HL-60/S4 treated with retinoic acid at 250 ng/mL for 4 days and 3 days (cell line): Measurements from ENCODE around the gene GALNT2.

ENCODE experiments used
- in situ Hi-C: fragments of 300-500 bp; cut with MboI; formaldehyde crosslinking; loops from 2 replicates; pipeline ENCODE4 v1.7.0; 2022; ENCODE audit warnings: low sequenced_read_pairs

GALNT2 gene

DNA sequence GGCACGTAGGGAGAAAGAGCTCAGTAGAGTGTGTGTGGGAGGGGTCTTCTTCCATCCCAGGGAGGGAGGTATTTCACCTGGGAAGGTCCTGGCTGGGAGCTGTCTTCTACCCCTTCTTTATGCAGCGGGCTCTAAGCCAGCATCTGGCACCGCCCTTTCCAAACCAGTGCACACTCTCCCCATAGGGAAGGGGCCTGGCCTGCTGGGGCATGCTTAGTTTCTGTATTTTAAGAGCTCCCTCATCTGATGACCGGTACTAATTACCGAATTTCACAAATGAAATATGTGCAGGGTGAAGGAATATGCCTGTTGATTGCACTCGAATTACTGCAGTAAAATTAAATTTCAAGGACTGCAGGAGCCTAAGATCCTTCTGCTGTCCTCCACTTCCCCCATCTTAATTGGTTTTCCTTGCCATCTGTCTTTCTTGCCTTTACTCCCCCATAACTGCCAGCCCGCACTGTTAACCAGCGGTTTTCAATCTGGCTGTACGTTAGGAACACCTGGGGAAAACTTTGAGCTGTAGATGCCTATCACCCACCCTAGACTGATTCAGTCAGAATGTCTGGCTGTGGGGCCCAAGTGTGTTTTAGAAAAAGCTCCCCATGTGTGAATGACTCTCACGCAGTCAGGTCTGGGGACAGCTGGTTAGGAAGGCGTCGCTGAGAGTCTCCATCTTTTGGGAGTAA lies 20.1 kb downstream of the GALNT2 start:
- in situ Hi-C loops: no loop called here

DNA sequence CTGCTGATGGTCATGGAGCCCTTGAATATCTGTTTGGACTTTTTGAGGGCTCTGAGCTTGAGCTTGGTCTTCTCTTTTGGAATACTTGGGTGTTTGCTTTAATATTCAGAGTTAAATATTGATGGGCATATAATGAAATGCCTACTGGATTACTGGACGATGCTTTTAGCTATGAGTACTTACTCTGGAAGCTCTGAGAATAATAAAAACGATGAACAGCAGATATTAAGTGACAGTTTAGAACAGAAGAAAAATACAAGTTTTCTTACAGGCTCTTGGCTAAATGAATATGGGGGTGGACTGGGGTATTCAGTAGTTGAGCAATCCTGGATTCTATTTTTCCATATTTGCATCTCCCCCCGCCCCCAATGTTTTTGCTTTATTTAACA lies 20.7 kb downstream of the GALNT2 start:
- in situ Hi-C loops: no loop called here

DNA sequence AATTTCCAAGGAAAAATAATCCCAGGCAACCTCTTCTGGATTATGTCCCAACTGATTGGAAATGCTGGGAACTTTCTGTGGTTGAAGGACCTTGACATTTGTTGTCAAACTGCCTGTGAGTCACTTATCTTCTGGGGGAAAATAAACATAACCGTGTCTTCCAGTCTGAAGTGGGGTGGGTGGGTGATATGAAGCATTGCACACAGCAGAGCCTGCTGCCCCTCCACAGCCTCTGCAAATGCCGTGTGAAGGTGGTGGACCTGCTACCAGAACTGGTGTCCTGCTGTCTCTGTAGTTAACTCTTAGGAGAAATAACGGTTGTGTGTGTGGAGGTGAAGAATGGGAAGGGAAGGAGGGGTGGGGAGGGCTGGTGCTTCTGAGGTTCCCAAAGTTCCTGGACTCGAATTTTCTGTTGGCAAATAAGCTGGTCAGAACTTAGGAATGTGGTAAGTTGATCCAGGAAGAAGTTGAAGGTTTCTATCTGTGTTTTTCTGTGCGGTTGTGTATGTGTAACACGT lies 23.2 kb downstream of the GALNT2 start:
- in situ Hi-C loops: no loop called here

DNA sequence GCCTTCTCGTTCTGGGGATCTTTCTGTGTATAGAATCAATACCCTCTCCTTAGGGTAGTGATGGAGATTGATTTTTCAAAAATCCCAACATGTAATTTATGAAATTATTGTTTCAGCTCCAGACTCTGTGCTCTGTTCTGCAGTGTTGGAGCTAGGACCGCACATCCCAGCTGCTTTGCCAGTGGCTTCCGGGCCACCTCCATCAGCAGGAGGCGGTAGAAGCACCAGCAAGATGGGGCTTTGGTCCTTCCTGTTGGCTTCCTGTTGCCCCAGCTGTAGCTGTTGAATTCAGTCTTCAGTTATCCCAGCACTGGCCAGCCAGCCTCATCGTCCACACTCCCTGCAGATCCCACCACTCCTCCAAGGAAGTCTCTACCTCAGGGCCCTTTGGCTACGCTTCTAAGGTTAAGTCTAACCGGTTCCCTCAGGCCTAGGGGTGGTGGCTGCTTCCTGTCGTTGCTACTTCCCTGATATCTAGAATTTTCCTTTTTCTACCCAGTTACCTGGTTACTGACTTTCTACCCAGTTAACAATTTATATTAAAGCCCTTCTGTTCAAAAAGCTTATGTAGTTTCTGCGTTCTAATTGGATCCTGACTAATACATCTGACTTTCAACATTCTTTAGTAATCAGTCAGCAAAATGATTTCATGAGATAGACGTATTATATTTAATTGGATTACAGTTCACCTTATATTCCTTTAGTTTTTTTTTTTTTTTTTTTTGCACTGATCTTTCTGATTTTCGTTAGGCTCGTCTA lies 24.6 kb downstream of the GALNT2 start:
- in situ Hi-C loops: no loop called here

DNA sequence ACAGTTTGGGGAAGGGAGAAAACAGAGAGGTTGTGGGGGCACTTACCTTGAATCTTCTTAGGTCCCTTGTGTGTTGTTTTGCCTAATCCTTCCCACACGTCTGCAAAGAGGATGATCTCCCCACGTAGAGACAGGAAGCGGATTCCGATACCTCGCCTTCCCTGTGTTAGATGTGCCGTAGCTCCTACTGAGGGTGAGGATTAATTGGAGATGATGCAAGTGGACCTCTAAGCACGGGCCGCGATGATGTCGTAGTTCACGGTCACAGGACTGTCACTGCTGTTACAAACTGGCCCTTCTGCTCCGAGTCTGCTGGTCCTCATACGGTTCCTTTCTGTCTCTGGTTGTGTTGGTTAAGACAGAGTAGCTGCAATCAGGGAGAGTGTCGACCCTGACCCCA lies 27.7 kb downstream of the GALNT2 start:
- in situ Hi-C loops: no loop called here

DNA sequence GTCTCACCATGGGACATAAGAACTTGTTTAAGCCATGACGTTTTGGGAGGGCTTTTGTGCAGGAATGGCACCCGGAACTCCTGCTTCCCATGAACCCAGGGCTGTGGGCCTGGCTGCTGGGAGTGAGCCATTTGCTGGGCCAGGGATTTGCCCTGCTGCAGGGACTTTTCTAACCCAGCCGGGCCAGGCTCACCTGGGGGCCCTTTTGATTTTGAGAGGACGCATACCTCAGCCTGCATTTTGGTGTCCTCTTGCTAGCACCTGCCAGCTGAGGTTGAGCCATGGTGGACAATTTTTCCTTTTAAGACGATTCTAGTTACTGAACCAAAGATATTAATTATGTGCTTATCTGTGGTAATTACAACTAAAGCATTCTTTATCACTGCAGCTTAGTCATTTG lies 28.9 kb downstream of the GALNT2 start:
- in situ Hi-C loops: no loop called here

DNA sequence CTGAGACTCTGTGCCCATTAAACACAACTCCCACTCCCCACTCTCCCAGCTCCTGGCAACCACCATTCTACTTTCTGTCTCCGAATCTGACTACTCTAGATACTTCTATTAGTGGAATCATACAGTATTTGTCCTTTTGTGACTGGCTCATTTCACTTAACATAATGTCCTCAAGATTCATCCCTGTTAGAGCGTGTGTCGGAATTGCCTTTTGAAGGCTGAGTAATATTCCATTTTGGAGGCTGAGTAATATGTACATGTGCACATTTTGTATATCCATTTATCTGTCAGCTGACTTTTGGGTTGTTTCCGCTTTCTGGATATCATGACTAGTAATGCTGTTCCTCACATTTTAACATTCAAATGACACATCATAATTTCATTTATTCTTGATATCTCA lies 30.3 kb downstream of the GALNT2 start:
- in situ Hi-C loops: no loop called here

DNA sequence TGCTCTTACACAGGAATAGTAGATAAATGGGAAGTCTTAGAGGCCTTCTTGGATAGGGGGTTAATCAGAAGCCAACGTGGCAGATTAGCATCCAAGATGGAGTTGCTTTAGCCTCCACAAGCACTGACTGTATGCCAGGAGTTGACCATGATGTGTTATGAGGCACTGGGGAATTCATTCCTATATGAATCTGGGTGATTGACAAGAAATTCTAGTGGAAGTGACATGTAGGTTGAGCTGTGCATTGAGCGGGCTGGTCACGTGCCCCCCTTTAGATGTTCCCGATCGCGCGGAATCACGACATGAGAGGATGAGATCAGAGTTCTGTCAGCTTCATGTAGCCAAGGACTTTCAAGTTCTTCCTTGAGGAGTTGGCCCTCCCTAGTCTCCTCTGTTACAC lies 31.7 kb downstream of the GALNT2 start:
- in situ Hi-C loops: no loop called here

DNA sequence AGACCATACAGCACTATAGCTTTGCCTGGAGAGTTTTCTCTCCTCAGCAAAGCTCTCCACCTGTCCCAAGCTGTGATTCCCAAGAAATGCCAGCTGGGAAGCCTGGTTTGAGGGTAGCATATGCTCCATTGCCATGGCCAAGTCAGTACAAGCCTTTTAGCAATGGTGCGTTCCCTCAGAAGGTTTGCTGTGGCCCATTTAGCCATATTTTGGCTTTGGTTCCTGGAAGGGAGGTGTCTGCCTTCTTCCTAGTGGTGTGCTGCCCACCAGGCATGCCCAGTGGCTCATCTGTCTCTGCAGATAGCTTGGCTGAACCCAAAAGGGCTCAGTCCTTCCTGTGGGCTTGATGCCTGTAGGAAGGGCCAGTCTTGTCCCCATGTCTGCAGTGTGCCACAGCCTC lies 32.4 kb downstream of the GALNT2 start:
- in situ Hi-C loops: no loop called here

DNA sequence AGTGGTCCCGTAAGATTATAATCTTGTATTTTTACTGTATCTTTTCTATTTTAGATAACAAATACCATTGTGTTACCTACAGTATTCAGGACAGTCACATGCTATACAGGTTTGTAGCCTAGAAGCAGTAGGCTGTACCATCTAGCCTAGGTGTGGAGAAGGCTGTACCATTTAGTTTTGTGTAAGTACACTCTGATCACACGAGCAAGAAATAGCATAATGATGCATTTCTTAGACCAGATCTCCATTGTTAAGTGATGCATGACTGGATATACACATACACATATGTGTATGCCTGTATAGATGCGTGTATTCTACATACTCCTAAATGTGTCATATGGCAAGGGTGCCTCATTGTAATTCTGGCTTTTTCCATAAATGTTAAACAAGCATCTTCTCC lies 33.9 kb downstream of the GALNT2 start:
- in situ Hi-C loops: no loop called here

DNA sequence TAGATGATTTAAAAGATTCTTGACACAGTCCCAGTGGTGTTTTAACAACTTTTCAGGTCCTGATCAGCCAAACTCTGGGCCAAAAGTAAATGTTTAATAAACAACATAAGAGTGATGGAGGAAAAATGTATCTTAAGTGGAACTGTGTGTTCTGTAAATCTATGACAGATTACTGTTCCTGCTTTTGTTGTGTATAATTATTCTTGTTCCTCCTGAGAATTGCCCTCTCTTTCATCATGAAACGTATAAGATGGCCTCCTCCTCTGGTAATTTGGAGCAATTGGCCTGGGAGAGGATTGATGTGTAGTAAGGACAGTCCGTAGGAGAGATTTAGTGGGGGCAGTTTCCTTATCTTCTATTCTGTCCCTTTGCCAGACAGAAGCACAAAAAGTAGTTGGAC lies 34.5 kb downstream of the GALNT2 start:
- in situ Hi-C loops: no loop called here

DNA sequence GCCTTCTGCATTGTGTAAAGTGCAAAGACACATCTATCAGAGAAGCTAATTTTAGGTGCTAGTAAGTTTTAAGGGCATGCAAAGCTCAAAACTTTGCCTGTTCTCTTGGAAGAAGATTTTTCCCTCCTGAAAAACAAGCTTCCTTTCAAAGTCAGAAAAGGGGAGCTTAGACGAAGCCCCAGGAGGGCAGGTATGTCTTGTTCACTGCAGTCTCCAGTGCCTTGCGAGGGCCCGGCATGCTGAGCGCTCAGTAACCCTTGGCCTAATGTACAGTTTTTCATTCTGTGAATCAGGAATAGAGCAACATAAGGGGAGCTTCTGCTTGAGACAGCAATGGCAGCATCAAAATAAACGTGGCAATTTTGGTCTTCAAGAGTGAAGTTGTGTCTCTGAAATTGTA lies 35.0 kb downstream of the GALNT2 start:
- in situ Hi-C loops: no loop called here

DNA sequence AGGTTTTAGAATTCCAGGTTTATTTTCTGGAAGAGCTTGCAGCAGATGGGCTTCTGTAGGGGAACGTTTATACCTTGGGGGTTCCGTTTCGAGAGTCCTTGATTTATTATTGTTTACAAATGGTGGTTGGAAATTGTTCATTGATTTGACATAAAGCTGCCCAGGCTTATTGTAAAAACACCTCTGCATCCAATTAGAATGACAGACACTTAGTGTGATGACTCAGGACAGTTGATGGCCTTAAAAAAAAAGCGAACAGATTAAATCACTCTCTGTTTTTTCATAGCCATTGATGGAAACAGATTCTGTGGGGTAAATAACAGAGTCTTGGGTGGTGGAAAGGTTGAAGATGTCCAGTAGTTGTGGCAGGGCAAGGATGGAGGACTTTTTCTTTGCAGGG lies 35.4 kb downstream of the GALNT2 start:
- in situ Hi-C loops: no loop called here

DNA sequence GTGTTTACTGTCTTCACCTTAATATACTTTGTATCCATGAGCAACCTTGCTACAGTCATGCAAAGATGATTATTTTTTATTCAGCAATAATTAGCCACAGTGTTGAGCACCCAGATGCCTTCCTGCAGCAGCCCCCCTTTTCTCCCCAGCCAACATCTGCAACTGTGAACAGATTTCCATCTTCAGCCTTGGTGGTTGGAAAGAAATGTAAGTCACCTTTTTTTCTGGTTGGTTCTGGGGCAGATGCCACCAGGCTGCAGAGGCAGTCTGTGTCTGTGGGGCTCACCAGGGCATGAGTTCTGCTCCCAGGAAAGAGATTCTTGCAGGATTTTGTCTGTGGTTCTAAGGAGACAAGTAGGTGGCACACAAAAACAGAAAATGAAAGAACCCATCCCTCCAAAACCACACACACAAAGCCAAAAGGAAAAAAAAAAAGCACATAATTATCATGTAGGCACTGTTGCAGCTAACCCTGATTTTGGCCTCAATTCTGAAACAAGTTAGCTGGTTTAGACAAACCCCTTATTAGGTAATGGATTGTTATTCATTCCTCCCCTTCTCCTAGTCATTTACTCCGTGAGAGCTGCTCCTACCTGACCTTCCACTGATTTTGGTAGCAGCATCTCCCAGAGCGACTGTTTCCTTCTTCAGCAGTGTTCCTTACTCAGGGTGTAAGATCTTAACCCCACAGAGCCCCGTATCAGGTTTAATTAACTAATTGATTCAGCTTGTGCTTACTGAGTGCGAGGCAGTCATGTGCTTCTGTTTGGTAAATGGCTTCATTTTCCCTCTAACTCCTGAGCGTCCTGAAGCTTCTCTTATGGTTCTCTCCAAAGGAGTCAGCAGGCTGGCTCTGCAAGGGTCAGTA lies 36.5 kb downstream of the GALNT2 start:
- in situ Hi-C loops: no loop called here

DNA sequence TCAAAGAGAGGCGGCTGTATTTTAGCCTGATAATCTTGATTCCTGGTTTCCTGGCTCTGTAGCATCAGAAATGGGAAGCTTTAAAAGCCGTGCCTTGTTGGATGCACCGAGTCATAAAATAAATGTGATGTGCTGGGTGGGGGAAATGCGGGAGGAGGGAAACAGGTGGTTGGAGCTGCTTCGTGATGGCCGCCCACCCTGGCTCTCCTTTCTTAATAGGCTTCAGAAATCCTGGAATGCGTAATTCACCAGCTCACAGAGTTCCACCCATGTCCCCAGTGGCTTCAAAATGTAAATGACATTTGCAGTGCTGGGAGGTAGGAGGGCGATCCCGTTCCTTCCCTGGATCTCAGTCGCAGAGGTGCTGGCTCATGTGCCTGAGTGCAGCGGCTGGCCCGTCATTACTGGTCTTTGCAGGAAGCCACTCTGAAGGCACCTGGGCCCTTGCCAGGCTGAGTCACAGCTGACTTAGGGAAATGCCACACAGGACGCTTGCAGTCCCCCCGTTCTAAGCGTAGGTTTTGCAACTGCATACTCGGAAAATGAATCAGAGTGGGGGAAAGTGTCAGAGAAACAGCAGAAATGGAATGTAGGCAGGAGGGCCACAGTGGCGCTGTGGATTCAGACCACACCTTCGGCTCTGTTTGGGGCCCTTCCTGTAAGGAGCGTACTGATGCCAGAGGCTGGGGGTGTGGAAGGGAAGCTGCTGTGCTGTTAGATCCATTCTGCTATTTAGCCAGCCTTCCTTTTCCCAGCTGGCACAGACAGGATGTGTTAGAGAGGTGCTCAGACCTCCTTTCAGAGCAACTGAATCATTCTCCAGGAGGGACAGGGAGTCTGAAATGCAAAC lies 37.6 kb downstream of the GALNT2 start:
- in situ Hi-C loops: no loop called here

DNA sequence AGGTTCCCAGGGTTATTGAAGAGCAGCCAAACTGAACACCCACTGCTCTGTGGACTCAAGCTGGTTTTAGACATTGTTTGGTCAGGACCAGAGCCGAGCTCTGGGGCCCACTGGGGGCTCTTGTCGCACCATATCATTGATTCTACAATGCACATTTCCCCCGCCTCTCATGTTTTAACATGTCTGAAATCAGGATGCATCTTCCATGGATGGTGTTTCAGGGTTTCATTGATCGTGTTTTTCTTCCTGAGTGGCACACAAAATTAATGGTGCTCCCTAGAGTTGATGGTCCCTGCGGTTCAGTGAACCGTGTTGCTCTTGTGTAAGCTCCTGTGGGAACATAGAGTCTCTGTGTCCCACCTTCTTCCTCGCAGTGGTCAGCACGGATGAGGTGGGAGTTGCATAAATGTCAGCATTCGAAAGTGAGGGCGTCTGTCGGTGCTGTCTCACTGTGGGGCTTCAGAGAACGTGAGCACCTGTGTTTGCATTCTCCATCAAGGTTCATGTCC lies 38.3 kb downstream of the GALNT2 start:
- in situ Hi-C loops: no loop called here

DNA sequence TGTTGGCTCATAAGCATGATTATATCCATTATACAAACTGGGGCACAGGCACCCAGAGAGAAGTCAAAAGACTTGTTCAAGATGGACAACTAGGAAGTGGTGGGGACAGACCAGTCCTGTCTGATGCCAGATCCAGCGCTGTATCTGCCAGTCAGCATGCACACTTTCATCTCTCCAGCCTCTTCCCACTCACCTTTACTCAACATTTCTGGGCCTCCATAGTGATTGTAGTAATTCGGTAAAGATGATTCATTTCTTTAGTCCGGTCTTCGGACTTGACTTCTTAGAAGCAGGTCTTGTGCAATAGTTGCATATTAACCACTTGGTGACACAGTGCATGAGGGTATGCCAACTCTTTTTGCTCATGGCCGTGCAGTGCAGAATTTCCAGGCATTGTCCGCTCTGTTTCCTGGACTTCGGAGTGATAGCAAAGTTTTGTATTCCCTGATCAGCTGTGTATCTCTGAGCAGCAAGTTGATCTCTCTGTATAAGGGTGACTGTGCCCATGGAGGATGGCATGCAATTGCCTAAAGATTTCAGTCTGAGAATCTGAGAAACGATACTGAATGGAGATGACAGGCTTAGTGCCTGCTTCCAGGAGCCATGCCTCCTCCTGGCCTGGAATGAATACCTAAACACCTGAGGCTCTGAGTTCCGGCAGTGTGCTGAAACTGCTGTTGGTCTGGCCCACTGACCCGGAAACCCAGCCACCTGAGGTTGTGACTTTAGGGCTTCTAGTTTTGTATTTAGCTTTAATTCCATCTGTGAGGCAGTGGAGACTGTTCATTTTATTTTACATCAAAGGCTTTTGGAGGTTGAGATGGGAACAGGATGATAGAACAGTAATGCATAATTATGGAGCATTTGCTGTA lies 39.0 kb downstream of the GALNT2 start:
- in situ Hi-C loops: no loop called here

DNA sequence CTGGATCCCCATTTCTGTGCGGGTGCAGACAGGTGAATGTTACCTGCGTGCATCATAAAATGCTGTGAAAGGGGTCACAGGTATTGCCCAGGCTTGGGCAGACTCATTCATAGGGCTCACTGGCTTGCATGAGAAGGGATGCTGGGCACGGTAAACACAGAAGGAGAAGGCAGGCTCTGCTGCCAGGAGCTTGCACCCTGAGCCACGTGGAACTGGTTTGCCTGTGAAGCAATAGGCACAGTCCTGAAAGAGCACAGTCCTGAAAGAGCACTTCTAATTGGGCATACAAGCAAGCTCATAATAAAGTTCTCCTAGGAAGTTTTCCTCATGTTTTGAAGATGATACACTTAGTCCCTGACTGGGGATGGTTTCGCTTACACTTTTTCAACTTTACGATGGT lies 40.9 kb downstream of the GALNT2 start:
- in situ Hi-C loops: no loop called here

DNA sequence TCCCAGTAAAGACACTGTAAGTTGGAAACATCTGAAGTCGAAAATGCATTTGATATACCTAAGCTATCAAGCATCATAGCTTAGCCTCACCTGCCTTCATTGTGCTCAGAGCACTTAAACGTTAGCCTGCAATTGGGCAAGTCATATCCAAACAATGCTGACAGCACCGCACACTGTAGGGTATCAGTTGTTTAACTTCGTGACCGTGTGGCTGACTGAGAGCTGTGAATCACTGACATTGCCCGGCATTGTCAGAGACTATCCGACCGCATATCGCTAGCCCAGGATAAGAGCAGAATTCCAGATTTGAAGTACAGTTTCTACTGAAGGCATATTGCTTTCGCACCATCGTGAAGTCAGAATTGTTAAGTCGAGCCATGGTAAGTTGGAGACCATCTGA lies 41.5 kb downstream of the GALNT2 start:
- in situ Hi-C loops: no loop called here

DNA sequence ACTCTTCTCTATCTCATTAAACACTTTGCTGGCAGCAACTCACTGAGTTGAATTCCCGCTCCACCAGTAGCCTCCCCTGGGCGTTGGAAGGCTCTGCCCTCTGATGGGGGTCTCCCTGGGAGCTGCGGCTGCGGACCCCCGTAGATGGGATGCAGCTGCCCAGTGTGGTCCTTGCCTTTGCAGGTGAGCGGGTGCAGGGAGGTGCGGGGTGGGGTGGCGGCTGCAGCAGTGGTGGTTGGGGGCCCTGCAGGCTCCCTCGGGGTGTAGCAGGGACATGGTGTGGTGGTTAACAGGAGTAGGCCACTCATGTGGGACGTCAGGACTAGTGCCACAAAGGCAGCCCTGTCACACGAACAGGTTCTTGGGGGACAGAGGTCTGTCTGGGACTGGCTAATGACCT lies 42.0 kb downstream of the GALNT2 start:
- in situ Hi-C loops: no loop called here
